ENCODE results near the gene FIGNL1. TPM values are rescaled to one million over a fixed set of nuclear protein-coding genes. Genes with fewer than 3 reads are reported as not detected.

FIGNL1 gene
- total and polyA plus RNA-seq, 12 donors: 1.7 to 6.6 (median 4.8) TPM

GRCh38 chr7:50406935-50407334, 43.2 kb downstream of the FIGNL1 start:
- H3K4me3 ChIP-seq: no peak overlapping the region
- H3K27me3 ChIP-seq: peaks cover 0 to 57% (median 46%) of the 10 kb centered on the region in 7 donors
- H3K36me3 ChIP-seq: peaks cover 0 to 13% (median 0%) of the 10 kb centered on the region in 9 donors
- ATAC-seq (no peak), DNase-seq (no peak)
- no peak for TF ChIP-seq CTCF (IDR thresholded peaks at IDR 0.05)
- no peak overlapping the region for H3K27ac ChIP-seq
- WGBS, 2 donors: 48 to 52% methylated on average over 5 of the region's 5 CpGs
- intact Hi-C loops (cut with DNase I): no loop called here
- no peaks in the 10 kb centered on the region for H3K9me3 ChIP-seq
- H3K4me1 ChIP-seq: peaks cover 0 to 28% (median 0%) of the 10 kb centered on the region in 9 donors

GRCh38 chr7:50405221-50405620, 44.9 kb downstream of the FIGNL1 start:
- H3K27ac ChIP-seq: no peak overlapping the region
- H3K4me1 ChIP-seq: peaks cover 0 to 22% (median 0%) of the 10 kb centered on the region in 9 donors
- peaks cover 0 to 31% (median 0%) of the 10 kb centered on the region in 9 donors for H3K36me3 ChIP-seq
- TF ChIP-seq CTCF (IDR thresholded peaks at IDR 0.05): no peak
- DNase-seq (no peak), ATAC-seq (no peak)
- WGBS, 2 donors: 81 to 89% methylated on average over 7 of the region's 7 CpGs
- peaks cover 0 to 73% (median 63%) of the 10 kb centered on the region in 7 donors for H3K27me3 ChIP-seq
- no peak overlapping the region for H3K4me3 ChIP-seq
- intact Hi-C loops (cut with DNase I): no loop called here
- no peaks in the 10 kb centered on the region for H3K9me3 ChIP-seq

GRCh38 chr7:50404392-50404791, 45.8 kb downstream of the FIGNL1 start:
- intact Hi-C loops (cut with DNase I): no loop called here
- Histone ChIP-seq H3K9me3 (no peaks in the 10 kb centered on the region), H3K36me3 (peaks cover 0 to 38% (median 0%) of the 10 kb centered on the region in 9 donors), H3K4me3 (no peak overlapping the region), H3K27ac (no peak overlapping the region), H3K4me1 (peaks cover 0 to 15% (median 0%) of the 10 kb centered on the region in 9 donors), H3K27me3 (peaks cover 0 to 81% (median 71%) of the 10 kb centered on the region in 7 donors)
- ATAC-seq (no peak), DNase-seq (no peak)
- 71 to 76% methylated on average over 7 of the region's 7 CpGs for WGBS, 2 donors
- TF ChIP-seq CTCF (IDR thresholded peaks at IDR 0.05): no peak

GRCh38 chr7:50400114-50400513, 50.0 kb downstream of the FIGNL1 start:
- no peak for ATAC-seq
- H3K4me1 ChIP-seq: peaks cover 0 to 19% (median 0%) of the 10 kb centered on the region in 9 donors
- H3K4me3 ChIP-seq: no peak overlapping the region
- no peak for DNase-seq
- intact Hi-C loops (cut with DNase I): no loop called here
- no peak overlapping the region for H3K27ac ChIP-seq
- WGBS, 2 donors: 20 to 21% methylated on average over 41 of the region's 41 CpGs
- H3K9me3 ChIP-seq: no peaks in the 10 kb centered on the region
- TF ChIP-seq CTCF (IDR thresholded peaks at IDR 0.05): no peak
- peaks cover 0 to 52% (median 0%) of the 10 kb centered on the region in 9 donors for H3K36me3 ChIP-seq
- H3K27me3 ChIP-seq: peaks cover 0 to 74% (median 55%) of the 10 kb centered on the region in 7 donors
